ENCODE measurements around the gene MIER1. TPM values are rescaled to one million over a fixed set of nuclear protein-coding genes. Genes with fewer than 3 reads are reported as not detected.

MIER1 gene
- total and polyA plus RNA-seq, 10 donors: 10.3 to 55.8 (median 43.7) TPM

DNA sequence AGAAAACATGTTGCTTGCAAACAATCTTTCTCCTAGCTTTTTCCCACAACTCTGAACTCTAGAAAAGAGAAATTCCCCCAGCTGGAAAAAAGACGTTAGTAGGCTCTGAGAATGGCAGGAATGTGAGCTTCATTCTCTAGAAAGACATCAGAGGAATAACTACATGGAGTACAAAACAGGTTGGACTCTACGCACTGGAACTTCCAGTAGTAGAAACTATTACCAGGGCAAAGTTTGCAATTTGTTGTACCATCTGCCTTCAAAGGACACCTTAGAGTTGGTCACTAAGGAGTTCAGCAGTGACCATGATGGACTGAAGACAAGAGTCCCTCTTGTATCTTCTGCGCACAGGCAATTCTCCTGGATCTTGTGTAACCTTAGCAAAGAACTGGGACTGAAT, 68.3 kb downstream of the MIER1 start:
- TF ChIP-seq, protein P1, sequence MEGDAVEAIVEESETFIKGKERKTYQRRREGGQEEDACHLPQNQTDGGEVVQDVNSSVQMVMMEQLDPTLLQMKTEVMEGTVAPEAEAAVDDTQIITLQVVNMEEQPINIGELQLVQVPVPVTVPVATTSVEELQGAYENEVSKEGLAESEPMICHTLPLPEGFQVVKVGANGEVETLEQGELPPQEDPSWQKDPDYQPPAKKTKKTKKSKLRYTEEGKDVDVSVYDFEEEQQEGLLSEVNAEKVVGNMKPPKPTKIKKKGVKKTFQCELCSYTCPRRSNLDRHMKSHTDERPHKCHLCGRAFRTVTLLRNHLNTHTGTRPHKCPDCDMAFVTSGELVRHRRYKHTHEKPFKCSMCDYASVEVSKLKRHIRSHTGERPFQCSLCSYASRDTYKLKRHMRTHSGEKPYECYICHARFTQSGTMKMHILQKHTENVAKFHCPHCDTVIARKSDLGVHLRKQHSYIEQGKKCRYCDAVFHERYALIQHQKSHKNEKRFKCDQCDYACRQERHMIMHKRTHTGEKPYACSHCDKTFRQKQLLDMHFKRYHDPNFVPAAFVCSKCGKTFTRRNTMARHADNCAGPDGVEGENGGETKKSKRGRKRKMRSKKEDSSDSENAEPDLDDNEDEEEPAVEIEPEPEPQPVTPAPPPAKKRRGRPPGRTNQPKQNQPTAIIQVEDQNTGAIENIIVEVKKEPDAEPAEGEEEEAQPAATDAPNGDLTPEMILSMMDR (IDR thresholded peaks at IDR 0.05 in 8 of 11, conservative IDR thresholded peaks at IDR 0.05 in 3 of 11): no peak
- TF ChIP-seq POLR2A (IDR thresholded peaks at IDR 0.05) (no peak), POLR2AphosphoS5 (IDR thresholded peaks at IDR 0.05) (no peak)
- Histone ChIP-seq H3K4me3 (no peak overlapping the region), H3K27ac (no peak overlapping the region), H3K36me3 (peaks cover 0 to 50% (median 6%) of the 10 kb centered on the region in 6 donors), H3K27me3 (replicated peaks in 1 of 7) (no peaks in the 10 kb centered on the region), H3K4me1 (peaks cover 0 to 11% (median 5%) of the 10 kb centered on the region in 6 donors), H3K9me3 (no peaks in the 10 kb centered on the region)
- intact Hi-C loops (cut with DNase I; ENCODE audit: low total_unique reads): loop anchor here (5.0 kb wide), 1 partner anchor 154 kb away; no protein-coding TSS in a partner anchor
- WGBS, 5 donors: 95 to 97% (median 96%) methylated on average over 3 of the region's 3 CpGs
- DNase-seq: no peak

- DNase-seq: no peak
- Histone ChIP-seq H3K36me3 (peaks cover 0 to 32% (median 0%) of the 10 kb centered on the region in 6 donors), H3K4me3 (no peak overlapping the region), H3K27me3 (replicated peaks in 1 of 7) (no peaks in the 10 kb centered on the region), H3K9me3 (no peaks in the 10 kb centered on the region), H3K4me1 (peaks cover 0 to 24% (median 6%) of the 10 kb centered on the region in 6 donors), H3K27ac (no peak overlapping the region)
- WGBS, 5 donors: 67 to 72% (median 70%) methylated on average over 7 of the region's 7 CpGs
- intact Hi-C loops (cut with DNase I; ENCODE audit: low total_unique reads): no loop called here
- no peak for TF ChIP-seq POLR2AphosphoS5 (IDR thresholded peaks at IDR 0.05)
- TF ChIP-seq, protein P1 (IDR thresholded peaks at IDR 0.05 in 8 of 11, conservative IDR thresholded peaks at IDR 0.05 in 3 of 11): peak; percentile 44 to 78 (median 65)
Measured at GRCh38 chr1:66996018-66996682, 71.4 kb downstream of the MIER1 start.

GRCh38 chr1:66998972-66999371, 74.2 kb downstream of the MIER1 start:
- Histone ChIP-seq H3K27ac (no peak overlapping the region), H3K27me3 (replicated peaks in 1 of 7) (no peaks in the 10 kb centered on the region), H3K4me3 (no peak overlapping the region), H3K4me1 (peaks cover 0 to 24% (median 6%) of the 10 kb centered on the region in 6 donors), H3K9me3 (no peaks in the 10 kb centered on the region), H3K36me3 (peaks cover 0 to 40% (median 5%) of the 10 kb centered on the region in 6 donors)
- no peak for DNase-seq
- intact Hi-C loops (cut with DNase I; ENCODE audit: low total_unique reads): no loop called here
- TF ChIP-seq, protein P1 (IDR thresholded peaks at IDR 0.05 in 8 of 11, conservative IDR thresholded peaks at IDR 0.05 in 3 of 11): no peak
- no peak for TF ChIP-seq POLR2A (IDR thresholded peaks at IDR 0.05)
- TF ChIP-seq POLR2AphosphoS5 (IDR thresholded peaks at IDR 0.05): no peak

DNA sequence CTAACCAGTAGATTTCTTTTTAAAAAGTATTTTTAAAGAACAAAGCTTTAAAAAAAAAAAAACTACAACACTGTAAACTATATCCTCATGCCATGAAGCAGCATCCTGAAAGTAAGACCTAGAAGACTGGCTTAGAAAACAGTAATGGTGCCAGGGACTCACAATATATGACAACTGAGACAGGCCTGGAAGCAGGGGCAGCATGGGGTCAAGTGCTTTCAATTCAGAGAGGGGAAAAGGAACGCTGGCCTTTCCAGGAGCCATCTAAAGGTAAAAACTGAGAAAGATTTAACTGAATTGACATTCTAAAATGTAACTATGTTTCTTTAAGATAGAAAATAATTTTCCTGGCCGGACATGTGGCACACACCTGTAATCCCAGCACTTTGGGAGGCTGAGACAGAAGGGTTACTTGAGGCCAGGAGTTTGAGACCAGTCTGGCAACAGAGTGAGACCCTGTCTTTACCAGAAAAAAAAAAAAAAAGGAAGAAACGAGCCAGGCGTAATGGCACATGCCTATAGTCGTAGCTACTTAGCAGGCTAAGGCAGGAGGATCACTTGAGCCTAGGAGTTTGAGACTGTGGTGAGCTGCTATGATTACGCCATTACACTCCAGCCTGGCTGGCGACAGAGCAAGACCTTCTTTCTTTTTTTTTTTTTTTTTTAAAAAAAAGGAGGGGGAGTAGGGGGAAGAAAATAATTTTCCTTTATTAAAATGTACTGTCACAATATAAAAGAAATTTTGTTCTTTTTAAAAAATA, 75.0 kb downstream of the MIER1 start:
- intact Hi-C loops (cut with DNase I; ENCODE audit: low total_unique reads): no loop called here
- 60 to 81% (median 64%) methylated on average over 7 of the region's 7 CpGs for WGBS, 5 donors
- no peak overlapping the region for H3K27ac ChIP-seq

More for the DNA sequence above, 75.0 kb downstream of the MIER1 start:
- no peak for DNase-seq
- H3K36me3 ChIP-seq: peaks cover 0 to 48% (median 8%) of the 10 kb centered on the region in 6 donors
- TF ChIP-seq POLR2A (IDR thresholded peaks at IDR 0.05) (no peak), POLR2AphosphoS5 (IDR thresholded peaks at IDR 0.05) (no peak)
- TF ChIP-seq, protein P1 (IDR thresholded peaks at IDR 0.05 in 8 of 11, conservative IDR thresholded peaks at IDR 0.05 in 3 of 11): no peak
- H3K27me3 ChIP-seq (replicated peaks in 1 of 7): no peaks in the 10 kb centered on the region
- H3K9me3 ChIP-seq: no peaks in the 10 kb centered on the region
- peaks cover 0 to 24% (median 6%) of the 10 kb centered on the region in 6 donors for H3K4me1 ChIP-seq
- H3K4me3 ChIP-seq: no peak overlapping the region
